ENCODE measurements around the gene HES3.

- TF ChIP-seq GATA2 (IDR thresholded peaks at IDR 0.05; ENCODE audit: low read depth, low read length) (no peak), GATA3 (IDR thresholded peaks at IDR 0.05; ENCODE audit: low read depth, low read length) (no peak)
Observed at GRCh38 chr1:6197746-6198427, 46.1 kb upstream of the HES3 start.
